Peyer's patch (tissue), 4 donors: ENCODE results near the gene GPANK1. TPM values are rescaled to one million over a fixed set of nuclear protein-coding genes. Genes with fewer than 3 reads are reported as not detected.

Experiments used
- DNase-seq, 3 donors: peaks; one replicate each; pipeline ENCODE4 v3.0.0-alpha.2; 2017 to 2019
- H3K27ac ChIP-seq, 4 donors: fragments of 200-600 bp; sonication (generic); one replicate each; pipeline ENCODE4 v1.5.1; 2016 to 2019
- H3K27me3 ChIP-seq, 2 donors: fragments of 200-600 bp; sonication (generic); one replicate each; pipeline ENCODE4 v1.5.1; 2019
- H3K36me3 ChIP-seq, 3 donors: fragments of 200-600 bp; sonication (generic); one replicate each; pipeline ENCODE4 v1.5.1; 2016 to 2019
- H3K4me1 ChIP-seq, 4 donors: fragments of 200-600 bp; sonication (generic); one replicate each; pipeline ENCODE4 v1.5.1; 2016 to 2019
- H3K4me3 ChIP-seq, 4 donors: fragments of 200-600 bp; sonication (generic); 1 replicate in 3 of 4; 2 replicates in 1 of 4; pipeline ENCODE4 v1.5.1; 2016 to 2019; ENCODE audit warnings: mild to moderate bottlenecking in 1 of 4
- H3K9me3 ChIP-seq, 4 donors: fragments of 200-600 bp; sonication (generic); one replicate each; pipeline ENCODE4 v1.5.1; 2016 to 2019; ENCODE audit warnings: mild to moderate bottlenecking in 1 of 4
- POLR2A ChIP-seq, 2 donors: fragments of 450-650 bp; IDR thresholded peaks; one replicate each; pipeline ENCODE4 v1.5.1; 2017; ENCODE audit warnings: antibody characterized with exemption in 2 of 2, mild to moderate bottlenecking in 2 of 2, moderate library complexity in 2 of 2
- total RNA-seq, 4 donors: library from RNA; depleted of rRNA; stranded (reverse); fragments of >200 nt; gene quantifications; one replicate each; pipeline ENCODE4 v1.1.0, GENCODE V29; 2016
- TF ChIP-seq, protein P1 (sequence below), 6 experiments: fragments of 450-650 bp in 4 of 6; fragments of 200-600 bp in 2 of 6; sonication (generic) in 1 of 6; IDR thresholded peaks; one replicate each; pipeline ENCODE4 v1.5.1; 2017 to 2019; ENCODE audit warnings: antibody characterized with exemption in 6 of 6, mild to moderate bottlenecking in 3 of 6, moderate library complexity in 1 of 6

Gene GPANK1
- total RNA-seq, 4 donors from 2014 or later: 29.4 to 63.5 (median 41.9) TPM

DNA sequence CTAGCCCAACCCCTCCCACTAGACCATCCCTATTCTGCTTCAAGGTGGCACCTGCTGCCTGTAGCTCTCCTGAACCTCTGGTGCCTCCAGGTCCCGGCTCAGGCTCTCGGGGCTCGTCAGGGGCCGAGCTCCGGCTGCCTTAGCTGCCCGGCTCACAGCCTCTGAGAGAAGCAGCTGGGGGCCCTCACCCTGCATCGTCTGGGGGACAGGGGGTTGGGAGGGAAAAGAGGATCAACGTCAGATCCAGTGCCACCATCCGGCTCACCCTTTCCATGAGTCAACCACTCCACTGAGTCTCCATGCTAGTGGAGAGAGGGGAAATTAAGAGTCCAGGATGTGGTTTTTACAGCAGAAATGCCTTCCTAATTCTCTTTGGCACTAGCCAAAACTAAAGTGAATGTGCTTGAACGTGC lies 25.3 kb downstream of the GPANK1 start:
- Histone ChIP-seq H3K36me3 (peaks cover 0 to 99% (median 7%) of the 10 kb centered on the region in 3 donors), H3K4me1 (no peaks in the 10 kb centered on the region), H3K27me3 (no peaks in the 10 kb centered on the region), H3K4me3 (no peak overlapping the region), H3K9me3 (no peaks in the 10 kb centered on the region), H3K27ac (no peak overlapping the region)
- no peak for TF ChIP-seq POLR2A (IDR thresholded peaks at IDR 0.05)
- TF ChIP-seq, protein P1, sequence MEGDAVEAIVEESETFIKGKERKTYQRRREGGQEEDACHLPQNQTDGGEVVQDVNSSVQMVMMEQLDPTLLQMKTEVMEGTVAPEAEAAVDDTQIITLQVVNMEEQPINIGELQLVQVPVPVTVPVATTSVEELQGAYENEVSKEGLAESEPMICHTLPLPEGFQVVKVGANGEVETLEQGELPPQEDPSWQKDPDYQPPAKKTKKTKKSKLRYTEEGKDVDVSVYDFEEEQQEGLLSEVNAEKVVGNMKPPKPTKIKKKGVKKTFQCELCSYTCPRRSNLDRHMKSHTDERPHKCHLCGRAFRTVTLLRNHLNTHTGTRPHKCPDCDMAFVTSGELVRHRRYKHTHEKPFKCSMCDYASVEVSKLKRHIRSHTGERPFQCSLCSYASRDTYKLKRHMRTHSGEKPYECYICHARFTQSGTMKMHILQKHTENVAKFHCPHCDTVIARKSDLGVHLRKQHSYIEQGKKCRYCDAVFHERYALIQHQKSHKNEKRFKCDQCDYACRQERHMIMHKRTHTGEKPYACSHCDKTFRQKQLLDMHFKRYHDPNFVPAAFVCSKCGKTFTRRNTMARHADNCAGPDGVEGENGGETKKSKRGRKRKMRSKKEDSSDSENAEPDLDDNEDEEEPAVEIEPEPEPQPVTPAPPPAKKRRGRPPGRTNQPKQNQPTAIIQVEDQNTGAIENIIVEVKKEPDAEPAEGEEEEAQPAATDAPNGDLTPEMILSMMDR (IDR thresholded peaks at IDR 0.05): no peak
- no peak for DNase-seq

DNA sequence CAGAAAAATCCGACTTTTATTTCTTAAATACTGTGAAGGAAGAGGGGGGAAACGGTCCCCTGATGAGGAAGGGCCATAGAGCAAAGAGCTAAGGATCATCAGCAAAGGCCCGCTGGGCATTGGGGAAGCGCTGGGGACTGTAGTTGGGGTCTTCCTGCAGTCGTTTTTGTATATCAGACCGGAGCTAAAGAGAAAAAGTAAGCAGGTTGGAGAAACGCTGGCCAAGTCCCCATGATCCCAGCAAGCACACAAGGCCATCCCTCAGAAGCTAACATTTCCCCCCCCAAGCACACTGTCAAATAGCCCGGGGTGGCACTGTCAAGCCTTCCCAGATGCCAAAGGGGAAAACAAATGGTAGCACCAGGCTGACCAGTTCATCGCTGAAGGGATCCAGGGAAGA lies 25.8 kb downstream of the GPANK1 start:
- Histone ChIP-seq H3K36me3 (peaks cover 0 to 99% (median 7%) of the 10 kb centered on the region in 3 donors), H3K4me3 (no peak overlapping the region), H3K9me3 (no peaks in the 10 kb centered on the region), H3K4me1 (no peaks in the 10 kb centered on the region), H3K27ac (no peak overlapping the region), H3K27me3 (no peaks in the 10 kb centered on the region)
- no peak for DNase-seq
- no peak for TF ChIP-seq POLR2A (IDR thresholded peaks at IDR 0.05)
- TF ChIP-seq, protein P1 (IDR thresholded peaks at IDR 0.05): no peak

DNA sequence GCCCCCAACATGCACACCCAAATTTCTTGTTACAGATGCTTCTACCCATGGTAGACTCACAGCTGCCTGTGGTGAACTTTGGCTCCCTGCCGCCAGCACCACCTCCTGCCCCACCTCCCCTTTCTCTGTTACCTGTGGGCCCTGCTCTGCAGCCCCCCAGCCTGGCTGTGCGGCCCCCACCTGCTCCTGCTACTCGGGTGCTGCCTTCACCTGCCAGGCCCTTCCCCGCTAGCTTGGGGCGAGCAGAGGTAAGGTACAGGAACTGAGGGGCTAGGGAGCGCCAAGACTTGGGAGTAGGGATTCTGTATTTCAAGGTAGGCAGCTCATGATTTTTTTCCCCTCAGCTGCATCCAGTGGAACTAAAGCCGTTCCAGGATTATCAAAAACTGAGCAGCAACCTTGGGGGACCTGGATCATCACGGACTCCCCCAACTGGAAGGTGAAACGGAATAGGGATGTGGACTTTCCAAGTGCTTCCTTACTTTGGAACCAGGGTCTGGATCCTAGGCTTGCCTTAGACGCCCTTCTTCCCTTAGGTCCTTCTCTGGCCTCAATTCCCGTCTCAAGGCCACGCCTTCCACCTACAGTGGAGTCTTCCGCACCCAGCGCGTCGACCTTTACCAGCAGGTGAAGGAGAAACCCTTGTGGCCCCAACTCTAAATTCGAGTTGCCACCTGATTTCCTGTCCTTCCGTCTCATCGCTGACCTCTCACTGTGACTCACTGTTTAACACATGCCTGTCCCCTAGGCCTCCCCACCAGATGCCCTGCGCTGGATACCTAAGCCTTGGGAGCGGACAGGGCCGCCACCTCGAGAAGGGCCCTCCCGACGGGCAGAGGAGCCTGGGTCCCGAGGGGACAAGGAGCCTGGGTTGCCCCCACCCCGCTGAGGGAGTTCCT lies 27.9 kb downstream of the GPANK1 start:
- H3K27ac ChIP-seq: no peak overlapping the region
- no peaks in the 10 kb centered on the region for H3K4me1 ChIP-seq
- peak in 1 of 3 donors; percentile 27 for DNase-seq
- no peak overlapping the region for H3K4me3 ChIP-seq
- TF ChIP-seq, protein P1 (IDR thresholded peaks at IDR 0.05): no peak
- no peak for TF ChIP-seq POLR2A (IDR thresholded peaks at IDR 0.05)
- H3K9me3 ChIP-seq: no peaks in the 10 kb centered on the region
- H3K27me3 ChIP-seq: no peaks in the 10 kb centered on the region
- peaks cover 0 to 98% (median 1%) of the 10 kb centered on the region in 3 donors for H3K36me3 ChIP-seq

DNA sequence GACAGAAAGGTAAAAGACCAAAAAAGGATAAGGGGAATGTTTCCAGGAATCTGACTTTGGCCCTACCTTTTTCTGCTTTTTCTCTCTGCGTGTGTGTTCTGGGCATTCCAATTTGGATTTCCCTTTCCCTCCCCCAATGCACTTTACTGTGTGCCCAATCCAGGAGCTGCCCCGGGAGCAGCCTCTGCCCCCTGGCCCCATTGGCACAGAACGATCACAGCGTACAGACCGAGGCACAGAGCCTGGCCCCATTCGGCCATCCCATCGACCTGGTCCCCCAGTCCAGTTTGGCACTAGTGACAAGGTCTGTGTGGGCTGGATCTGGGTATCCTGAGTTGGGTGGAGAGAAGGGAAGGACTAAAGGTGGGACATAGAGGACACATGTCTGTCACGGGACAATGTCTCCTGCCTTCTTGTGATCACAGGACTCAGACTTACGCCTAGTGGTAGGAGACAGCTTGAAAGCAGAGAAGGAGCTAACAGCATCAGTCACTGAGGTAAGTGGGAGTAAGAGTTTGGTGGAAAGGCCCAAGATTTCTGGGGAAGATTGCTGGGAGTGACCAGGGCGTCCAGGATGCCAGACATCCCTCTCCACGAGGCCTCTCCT lies 29.7 kb downstream of the GPANK1 start:
- no peak for DNase-seq
- peaks cover 0 to 98% (median 0%) of the 10 kb centered on the region in 3 donors for H3K36me3 ChIP-seq
- no peaks in the 10 kb centered on the region for H3K27me3 ChIP-seq
- no peaks in the 10 kb centered on the region for H3K4me1 ChIP-seq
- no peak overlapping the region for H3K27ac ChIP-seq
- TF ChIP-seq, protein P1 (IDR thresholded peaks at IDR 0.05): no peak
- no peak for TF ChIP-seq POLR2A (IDR thresholded peaks at IDR 0.05)
- no peak overlapping the region for H3K4me3 ChIP-seq
- H3K9me3 ChIP-seq: no peaks in the 10 kb centered on the region

DNA sequence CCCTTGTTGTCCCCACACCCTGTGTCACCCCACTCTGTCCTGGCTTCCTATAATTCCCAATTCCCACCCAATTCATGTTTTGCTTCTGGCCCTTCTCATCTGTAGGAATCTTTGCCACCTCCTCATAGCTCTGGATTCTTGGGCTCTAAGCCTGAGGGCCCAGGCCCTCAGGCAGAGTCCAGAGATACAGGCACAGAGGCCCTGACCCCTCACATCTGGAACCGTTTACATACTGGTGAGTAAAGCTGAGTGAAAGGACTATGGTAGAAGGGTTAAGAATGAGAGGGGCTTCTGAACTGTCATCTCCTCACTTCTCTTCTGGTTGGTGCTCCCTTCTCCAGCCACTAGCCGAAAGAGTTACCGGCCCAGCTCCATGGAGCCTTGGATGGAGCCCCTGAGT lies 30.7 kb downstream of the GPANK1 start:
- H3K27ac ChIP-seq: no peak overlapping the region
- H3K9me3 ChIP-seq: no peaks in the 10 kb centered on the region
- no peaks in the 10 kb centered on the region for H3K4me1 ChIP-seq
- no peak overlapping the region for H3K4me3 ChIP-seq
- no peak for TF ChIP-seq POLR2A (IDR thresholded peaks at IDR 0.05)
- TF ChIP-seq, protein P1 (IDR thresholded peaks at IDR 0.05): no peak
- H3K36me3 ChIP-seq: peaks cover 0 to 98% (median 0%) of the 10 kb centered on the region in 3 donors
- no peak for DNase-seq
- no peaks in the 10 kb centered on the region for H3K27me3 ChIP-seq
